ENCODE results near the gene AGPAT1. TPM values are rescaled to one million over a fixed set of nuclear protein-coding genes. Genes with fewer than 3 reads are reported as not detected.

The AGPAT1 gene
- total and polyA plus RNA-seq, 10 of the 15 experiments (the other 5 are each of a cell fraction or from before 2014, with no cell fraction given): 13.9 to 39.5 (median 24.7) TPM

- peak; percentile 1; the same call in 2 of the 3 replicates for ATAC-seq
- 11% methylated on average over 9 of the region's 9 CpGs for WGBS (ENCODE audit: insufficient coverage, insufficient replicate concordance, low lambda C conversion rate, missing lambda C conversion rate)
Measured at GRCh38 chr6:32127409-32127716, 48.5 kb downstream of the AGPAT1 start.

More at GRCh38 chr6:32127409-32127716, 48.5 kb downstream of the AGPAT1 start:
- POLR2A ChIA-PET: interaction anchor here (0.6 to 5.1 kb wide), 5 partner anchors 49 to 319 kb away, joined by 3 to 69 read pairs (median 11); partner anchors contain the start of genes AGPAT1, EHMT2, GPSM3 and PBX2
- H3K9me3 ChIP-seq (replicated peaks; ENCODE audit: control insufficient read depth, insufficient read depth, low read length): no peaks in the 10 kb centered on the region
- FAIRE-seq: no peak
- peak overlapping the region; percentile 88 for H3K4me3 ChIP-seq
- peak overlapping the region; percentile 96; the same call in 1 of the 2 replicates for H2AFZ ChIP-seq (ENCODE audit: control insufficient read depth, low read depth, low read length)
- DNase-seq (ENCODE audit: low read depth, low spot score): no peak
- H3K27ac ChIP-seq (ENCODE audit: control insufficient read depth, insufficient read depth): peak overlapping the region; percentile 95
- H3K4me2 ChIP-seq (ENCODE audit: control insufficient read depth, insufficient read depth): peak overlapping the region; percentile 83
- H3K27me3 ChIP-seq (replicated peaks in 1 of 2; ENCODE audit: control insufficient read depth in 2 of 2, insufficient read depth in 2 of 2, low read length in 1 of 2): no peaks in the 10 kb centered on the region
- SMC1A ChIA-PET (ENCODE audit: uncharacterized antibody, unreplicated experiment): interaction anchor here (1.2 to 3.3 kb wide), 3 partner anchors 9 to 118 kb away, joined by 4 to 17 read pairs (median 8); no protein-coding TSS in a partner anchor
- H3K36me3 ChIP-seq (ENCODE audit: control insufficient read depth in 2 of 2, insufficient read depth in 2 of 2, low read length in 1 of 2): peaks cover 0 to 12% of the 10 kb centered on the region in 2 experiments; a peak in 2 of 4 replicates
- H3K79me2 ChIP-seq (ENCODE audit: control insufficient read depth, insufficient read depth, low read length): peaks cover 23% of the 10 kb centered on the region
- in situ Hi-C loops (cut with MboI) (no loop called here), intact Hi-C loops (cut with micrococcal nuclease; ENCODE audit: unreplicated experiment) (no loop called here)
- H4K20me1 ChIP-seq (ENCODE audit: control insufficient read depth, insufficient read depth): no peaks in the 10 kb centered on the region
- no TSS peak for BruUV-seq (replicated peaks)
- H3K9ac ChIP-seq (ENCODE audit: control insufficient read depth, insufficient read depth, low read length): peak overlapping the region; percentile 94
- CTCF ChIA-PET: interaction anchor here (1.0 to 4.6 kb wide), 6 partner anchors 9 to 168 kb away, joined by 3 to 48 read pairs (median 4); partner anchors contain the start of genes GPSM3 and SKIC2
- RAD21 ChIA-PET (ENCODE audit: unreplicated experiment): interaction anchor here (1.1 to 3.7 kb wide), 4 partner anchors 9 to 68 kb away, joined by 3 to 27 read pairs (median 6); partner anchors contain the start of genes GPSM3 and PBX2
- peaks cover 13% of the 10 kb centered on the region for H3K4me1 ChIP-seq (ENCODE audit: control insufficient read depth, insufficient read depth, low read length)
- TF ChIP-seq ATF7 (IDR thresholded peaks at IDR 0.05; ENCODE audit: low read depth) (no peak), EED (IDR thresholded peaks at IDR 0.05; ENCODE audit: low read depth) (no peak), BCL3 (IDR thresholded peaks at IDR 0.05; ENCODE audit: borderline replicate concordance, insufficient read depth, low read depth, low read length, poor library complexity, severe bottlenecking) (no peak), RCOR1 (conservative IDR thresholded peaks at IDR 0.05; ENCODE audit: low read depth, low read length) (no peak), ZSCAN29 (IDR thresholded peaks at IDR 0.05) (no peak), EGR1 (IDR thresholded peaks at IDR 0.05; ENCODE audit: borderline replicate concordance in 1 of 2, low read depth in 2 of 2, low read length in 2 of 2) (no peak), ASH2L (IDR thresholded peaks at IDR 0.05; ENCODE audit: borderline replicate concordance, low read depth) (no peak), MYB (IDR thresholded peaks at IDR 0.05; ENCODE audit: borderline replicate concordance, low read depth, low read length) (no peak), SREBF2 (IDR thresholded peaks at IDR 0.05; ENCODE audit: low read length) (no peak), SIX5 (IDR thresholded peaks at IDR 0.05; ENCODE audit: low read depth, low read length, severe bottlenecking) (no peak)
- TF ChIP-seq, protein P1, sequence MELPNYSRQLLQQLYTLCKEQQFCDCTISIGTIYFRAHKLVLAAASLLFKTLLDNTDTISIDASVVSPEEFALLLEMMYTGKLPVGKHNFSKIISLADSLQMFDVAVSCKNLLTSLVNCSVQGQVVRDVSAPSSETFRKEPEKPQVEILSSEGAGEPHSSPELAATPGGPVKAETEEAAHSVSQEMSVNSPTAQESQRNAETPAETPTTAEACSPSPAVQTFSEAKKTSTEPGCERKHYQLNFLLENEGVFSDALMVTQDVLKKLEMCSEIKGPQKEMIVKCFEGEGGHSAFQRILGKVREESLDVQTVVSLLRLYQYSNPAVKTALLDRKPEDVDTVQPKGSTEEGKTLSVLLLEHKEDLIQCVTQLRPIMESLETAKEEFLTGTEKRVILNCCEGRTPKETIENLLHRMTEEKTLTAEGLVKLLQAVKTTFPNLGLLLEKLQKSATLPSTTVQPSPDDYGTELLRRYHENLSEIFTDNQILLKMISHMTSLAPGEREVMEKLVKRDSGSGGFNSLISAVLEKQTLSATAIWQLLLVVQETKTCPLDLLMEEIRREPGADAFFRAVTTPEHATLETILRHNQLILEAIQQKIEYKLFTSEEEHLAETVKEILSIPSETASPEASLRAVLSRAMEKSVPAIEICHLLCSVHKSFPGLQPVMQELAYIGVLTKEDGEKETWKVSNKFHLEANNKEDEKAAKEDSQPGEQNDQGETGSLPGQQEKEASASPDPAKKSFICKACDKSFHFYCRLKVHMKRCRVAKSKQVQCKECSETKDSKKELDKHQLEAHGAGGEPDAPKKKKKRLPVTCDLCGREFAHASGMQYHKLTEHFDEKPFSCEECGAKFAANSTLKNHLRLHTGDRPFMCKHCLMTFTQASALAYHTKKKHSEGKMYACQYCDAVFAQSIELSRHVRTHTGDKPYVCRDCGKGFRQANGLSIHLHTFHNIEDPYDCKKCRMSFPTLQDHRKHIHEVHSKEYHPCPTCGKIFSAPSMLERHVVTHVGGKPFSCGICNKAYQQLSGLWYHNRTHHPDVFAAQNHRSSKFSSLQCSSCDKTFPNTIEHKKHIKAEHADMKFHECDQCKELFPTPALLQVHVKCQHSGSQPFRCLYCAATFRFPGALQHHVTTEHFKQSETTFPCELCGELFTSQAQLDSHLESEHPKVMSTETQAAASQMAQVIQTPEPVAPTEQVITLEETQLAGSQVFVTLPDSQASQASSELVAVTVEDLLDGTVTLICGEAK (IDR thresholded peaks at IDR 0.05; ENCODE audit: borderline replicate concordance): no peak

Measured in GM12878 (cell line).